Measurements from ENCODE around the gene ROR2. TPM values are rescaled to one million over a fixed set of nuclear protein-coding genes. Genes with fewer than 3 reads are reported as not detected.

Gene ROR2
- polyA plus RNA-seq, 3 donors: not detected

- no peaks in the 10 kb centered on the region for H3K79me2 ChIP-seq (ENCODE audit: insufficient read depth, low read length)
- no peaks in the 10 kb centered on the region for H3K9me3 ChIP-seq (replicated peaks in 1 of 2; ENCODE audit: control insufficient read depth in 1 of 2, insufficient read depth in 1 of 2, low read length in 2 of 2)
- Mint-ChIP-seq H3K4me3 (no peak overlapping the region), H3K27me3 (ENCODE audit: low read depth in 3 of 3) (peaks cover 1 to 5% (median 4%) of the 10 kb centered on the region in 3 donors), H3K9me3 (no peaks in the 10 kb centered on the region), H3K27ac (peak overlapping the region in 1 of 7 donors; percentile 14), H3K36me3 (no peaks in the 10 kb centered on the region), H3K4me1 (no peaks in the 10 kb centered on the region)
- no peaks in the 10 kb centered on the region for H3K4me1 ChIP-seq (ENCODE audit: control insufficient read depth in 1 of 2, insufficient read depth in 2 of 2, low read length in 2 of 2)
- H3K36me3 ChIP-seq (replicated peaks in 1 of 2; ENCODE audit: control insufficient read depth in 1 of 2, insufficient read depth in 2 of 2, low read length in 2 of 2): no peaks in the 10 kb centered on the region
- H3K4me2 ChIP-seq (replicated peaks; ENCODE audit: extremely low read depth, low read length, poor library complexity, severe bottlenecking): no peak overlapping the region
- H3K9ac ChIP-seq (ENCODE audit: insufficient read depth, low read length, poor library complexity, severe bottlenecking): no peak overlapping the region
- intact Hi-C loops (cut with micrococcal nuclease): loop anchor here (2.0 kb wide), 1 partner anchor 813 kb away; no protein-coding TSS in a partner anchor
- no peak overlapping the region for H2AFZ ChIP-seq (ENCODE audit: insufficient read depth, low read depth, low read length, poor library complexity, severe bottlenecking)
- no peaks in the 10 kb centered on the region for H4K20me1 ChIP-seq (ENCODE audit: insufficient read depth, low read length)
- H3K27ac ChIP-seq (ENCODE audit: low read depth in 1 of 2, low read length in 2 of 2): no peak overlapping the region
- WGBS (ENCODE audit: insufficient coverage): 67% methylated on average over 3 of the region's 7 CpGs
- DNase-seq: peak; percentile 10 to 28 (median 13)
- H3K27me3 ChIP-seq (ENCODE audit: control insufficient read depth in 2 of 2, insufficient read depth in 2 of 2, low read length in 2 of 2): no peaks in the 10 kb centered on the region
- no peak overlapping the region for H3K4me3 ChIP-seq (replicated peaks in 1 of 3; ENCODE audit: low read depth in 2 of 3, low read length in 3 of 3)
- peak; percentile 80 for TF ChIP-seq CTCF (IDR thresholded peaks at IDR 0.05)
Measured at GRCh38 chr9:91727316-91727861, 222.6 kb downstream of the ROR2 start.

DNA sequence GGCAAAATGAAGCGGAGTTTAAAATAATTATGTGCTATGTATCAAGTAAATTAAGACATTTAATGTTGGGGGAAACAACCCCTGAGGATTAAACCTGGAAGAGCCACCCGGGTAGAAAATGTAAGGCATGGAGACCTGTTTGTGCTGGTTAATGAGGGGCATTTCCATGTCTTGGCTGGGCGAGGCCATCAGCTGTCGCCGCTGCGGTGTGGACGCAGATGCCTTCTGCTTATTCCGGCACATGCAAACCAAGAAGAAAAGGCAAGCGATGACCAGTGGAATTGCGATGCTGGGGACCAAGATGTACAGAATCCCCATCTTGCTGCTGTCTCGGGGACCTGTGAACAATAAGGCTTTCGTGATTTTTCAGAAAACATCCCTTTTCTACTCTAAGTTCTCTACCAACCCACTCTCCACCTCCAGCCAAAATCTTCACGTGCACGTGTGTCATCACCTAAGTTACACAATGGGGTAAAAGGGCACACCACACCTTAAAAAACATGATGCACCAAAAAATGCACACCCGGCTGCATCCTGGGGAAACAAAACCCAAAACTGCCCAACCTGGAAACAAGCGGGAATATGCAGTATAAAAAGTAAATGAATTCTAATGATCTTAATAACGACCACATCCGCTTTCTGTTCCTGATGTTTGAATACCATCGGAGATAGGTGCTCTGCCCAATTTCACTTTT is 223.5 kb downstream of the ROR2 start:
- H3K27me3 ChIP-seq (ENCODE audit: control insufficient read depth in 2 of 2, insufficient read depth in 2 of 2, low read length in 2 of 2): no peaks in the 10 kb centered on the region
- H3K9me3 Mint-ChIP-seq: no peaks in the 10 kb centered on the region
- H3K4me3 ChIP-seq (replicated peaks in 1 of 3; ENCODE audit: low read depth in 2 of 3, low read length in 3 of 3): no peak overlapping the region
- peaks cover 1 to 5% (median 5%) of the 10 kb centered on the region in 3 donors for H3K27me3 Mint-ChIP-seq (ENCODE audit: low read depth in 3 of 3)
- H3K9me3 ChIP-seq (replicated peaks in 1 of 2; ENCODE audit: control insufficient read depth in 1 of 2, insufficient read depth in 1 of 2, low read length in 2 of 2): no peaks in the 10 kb centered on the region
- H3K9ac ChIP-seq (ENCODE audit: insufficient read depth, low read length, poor library complexity, severe bottlenecking): no peak overlapping the region
- H3K4me3 Mint-ChIP-seq: no peak overlapping the region
- H3K36me3 Mint-ChIP-seq: no peaks in the 10 kb centered on the region
- 97% methylated on average over 13 of the region's 19 CpGs for WGBS (ENCODE audit: insufficient coverage)
- no peak for DNase-seq
- TF ChIP-seq CTCF (IDR thresholded peaks at IDR 0.05): no peak
- no peaks in the 10 kb centered on the region for H3K79me2 ChIP-seq (ENCODE audit: insufficient read depth, low read length)
- no peaks in the 10 kb centered on the region for H3K36me3 ChIP-seq (replicated peaks in 1 of 2; ENCODE audit: control insufficient read depth in 1 of 2, insufficient read depth in 2 of 2, low read length in 2 of 2)
- no peak overlapping the region for H3K27ac Mint-ChIP-seq
- H4K20me1 ChIP-seq (ENCODE audit: insufficient read depth, low read length): no peaks in the 10 kb centered on the region
- no peak overlapping the region for H3K27ac ChIP-seq (ENCODE audit: low read depth in 1 of 2, low read length in 2 of 2)
- H3K4me1 Mint-ChIP-seq: no peaks in the 10 kb centered on the region
- no peak overlapping the region for H3K4me2 ChIP-seq (replicated peaks; ENCODE audit: extremely low read depth, low read length, poor library complexity, severe bottlenecking)
- intact Hi-C loops (cut with micrococcal nuclease): loop anchor here (2.0 kb wide), 1 partner anchor 812 kb away; no protein-coding TSS in a partner anchor
- H2AFZ ChIP-seq (ENCODE audit: insufficient read depth, low read depth, low read length, poor library complexity, severe bottlenecking): no peak overlapping the region
- no peaks in the 10 kb centered on the region for H3K4me1 ChIP-seq (ENCODE audit: control insufficient read depth in 1 of 2, insufficient read depth in 2 of 2, low read length in 2 of 2)
